ENCODE data around the gene RELN. TPM values are rescaled to one million over a fixed set of nuclear protein-coding genes. Genes with fewer than 3 reads are reported as not detected.
"Not testable (repeated sequence)": the region's sequence is repeated elsewhere in the genome, so short reads cannot be mapped to it uniquely, and the experiment has no call there.

The RELN gene
- total RNA-seq, 1 donor from 2014 or later = not detected

DNA sequence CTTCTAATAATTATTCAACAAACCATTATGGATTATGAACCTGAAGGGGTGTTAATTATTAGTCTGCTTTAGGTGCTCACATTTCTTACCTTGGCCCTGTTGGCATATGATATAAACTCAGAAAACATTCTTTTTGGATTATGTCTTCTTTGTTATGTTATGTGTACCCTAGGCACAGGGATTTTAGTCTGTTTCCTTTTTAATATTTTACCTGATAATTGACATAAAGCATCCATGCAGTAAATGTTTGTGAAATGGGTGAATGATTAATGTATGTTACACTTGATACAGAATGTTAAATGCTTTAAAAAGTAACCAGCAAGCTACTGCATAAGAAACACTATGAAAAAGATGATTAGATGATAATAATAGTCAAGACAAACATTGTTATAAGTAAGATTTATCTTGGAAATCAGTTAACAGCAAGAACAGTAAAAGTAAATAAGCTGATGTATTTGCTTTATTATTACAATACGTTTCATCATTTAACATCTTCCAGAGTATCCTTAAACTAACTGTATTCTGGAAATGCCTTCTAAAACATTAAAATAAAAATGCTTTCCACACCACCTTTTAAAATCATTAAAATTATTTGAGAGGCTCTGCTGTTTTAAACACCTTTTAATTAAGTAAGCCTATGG is 204.7 kb downstream of the RELN start:
- Mint-ChIP-seq H3K27ac (ENCODE audit: unreplicated experiment) (no peak overlapping the region), H3K9me3 (ENCODE audit: low read depth) (peaks cover 10% of the 10 kb centered on the region), H3K4me1 (ENCODE audit: low read depth) (no peaks in the 10 kb centered on the region), H3K27me3 (ENCODE audit: low read depth) (peaks cover 17% of the 10 kb centered on the region), H3K4me3 (ENCODE audit: unreplicated experiment) (no peak overlapping the region), H3K36me3 (ENCODE audit: low read depth) (no peaks in the 10 kb centered on the region)
- TF ChIP-seq, protein P1, sequence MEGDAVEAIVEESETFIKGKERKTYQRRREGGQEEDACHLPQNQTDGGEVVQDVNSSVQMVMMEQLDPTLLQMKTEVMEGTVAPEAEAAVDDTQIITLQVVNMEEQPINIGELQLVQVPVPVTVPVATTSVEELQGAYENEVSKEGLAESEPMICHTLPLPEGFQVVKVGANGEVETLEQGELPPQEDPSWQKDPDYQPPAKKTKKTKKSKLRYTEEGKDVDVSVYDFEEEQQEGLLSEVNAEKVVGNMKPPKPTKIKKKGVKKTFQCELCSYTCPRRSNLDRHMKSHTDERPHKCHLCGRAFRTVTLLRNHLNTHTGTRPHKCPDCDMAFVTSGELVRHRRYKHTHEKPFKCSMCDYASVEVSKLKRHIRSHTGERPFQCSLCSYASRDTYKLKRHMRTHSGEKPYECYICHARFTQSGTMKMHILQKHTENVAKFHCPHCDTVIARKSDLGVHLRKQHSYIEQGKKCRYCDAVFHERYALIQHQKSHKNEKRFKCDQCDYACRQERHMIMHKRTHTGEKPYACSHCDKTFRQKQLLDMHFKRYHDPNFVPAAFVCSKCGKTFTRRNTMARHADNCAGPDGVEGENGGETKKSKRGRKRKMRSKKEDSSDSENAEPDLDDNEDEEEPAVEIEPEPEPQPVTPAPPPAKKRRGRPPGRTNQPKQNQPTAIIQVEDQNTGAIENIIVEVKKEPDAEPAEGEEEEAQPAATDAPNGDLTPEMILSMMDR (IDR thresholded peaks at IDR 0.05) = no peak
- DNase-seq (ENCODE audit: low spot score) = no peak

DNA sequence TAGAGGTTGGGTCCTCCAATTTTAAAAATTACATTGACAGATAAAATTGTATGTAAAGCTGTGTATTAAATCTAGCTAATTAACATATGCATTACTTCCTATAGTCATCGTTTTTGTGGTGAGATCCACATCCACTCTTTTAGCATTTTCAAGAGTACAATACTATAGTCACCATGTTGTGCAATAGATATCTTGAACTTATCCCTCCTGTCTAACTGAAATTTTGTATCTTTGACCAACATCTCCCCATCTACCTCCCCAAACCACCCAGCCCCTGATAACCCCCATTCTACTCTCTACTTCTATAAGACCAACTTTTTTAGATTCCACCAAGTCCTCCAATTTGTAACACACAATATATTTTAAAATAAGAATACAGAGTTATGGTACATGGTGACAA is 208.0 kb downstream of the RELN start:
- TF ChIP-seq, protein P1 (IDR thresholded peaks at IDR 0.05) = no peak
- no peak overlapping the region for H3K4me3 Mint-ChIP-seq (ENCODE audit: unreplicated experiment)
- H3K36me3 Mint-ChIP-seq (ENCODE audit: low read depth) = no peaks in the 10 kb centered on the region
- no peaks in the 10 kb centered on the region for H3K9me3 Mint-ChIP-seq (ENCODE audit: low read depth)
- no peak for DNase-seq (ENCODE audit: low spot score)
- H3K4me1 Mint-ChIP-seq (ENCODE audit: low read depth) = no peaks in the 10 kb centered on the region
- H3K27ac Mint-ChIP-seq (ENCODE audit: unreplicated experiment) = no peak overlapping the region
- peaks cover 11% of the 10 kb centered on the region for H3K27me3 Mint-ChIP-seq (ENCODE audit: low read depth)

DNA sequence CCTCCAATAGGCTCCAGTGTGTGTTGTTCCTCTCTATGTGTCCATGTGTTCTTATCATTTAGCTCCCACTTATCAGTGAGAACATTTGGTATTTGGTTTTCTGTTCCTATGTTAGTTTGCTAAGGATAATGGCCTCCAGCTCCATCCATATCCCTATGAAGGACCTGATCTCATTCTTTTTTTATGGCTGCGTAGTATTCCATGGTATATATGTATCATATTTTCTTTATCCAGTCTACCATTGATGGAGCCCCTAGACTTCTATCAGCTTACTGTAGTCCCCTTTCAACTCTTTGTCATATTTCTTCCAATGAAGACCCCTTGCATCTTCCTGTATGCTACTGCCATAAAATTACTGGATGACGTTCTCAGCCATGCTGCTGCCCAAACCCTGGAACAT is 208.9 kb downstream of the RELN start:
- H3K9me3 Mint-ChIP-seq (ENCODE audit: low read depth); H3K4me3 Mint-ChIP-seq (ENCODE audit: unreplicated experiment); H3K36me3 Mint-ChIP-seq (ENCODE audit: low read depth); DNase-seq (ENCODE audit: low spot score); H3K4me1 Mint-ChIP-seq (ENCODE audit: low read depth); H3K27ac Mint-ChIP-seq (ENCODE audit: unreplicated experiment): not testable (repeated sequence)
- peaks cover 11% of the 10 kb centered on the region for H3K27me3 Mint-ChIP-seq (ENCODE audit: low read depth)

DNA sequence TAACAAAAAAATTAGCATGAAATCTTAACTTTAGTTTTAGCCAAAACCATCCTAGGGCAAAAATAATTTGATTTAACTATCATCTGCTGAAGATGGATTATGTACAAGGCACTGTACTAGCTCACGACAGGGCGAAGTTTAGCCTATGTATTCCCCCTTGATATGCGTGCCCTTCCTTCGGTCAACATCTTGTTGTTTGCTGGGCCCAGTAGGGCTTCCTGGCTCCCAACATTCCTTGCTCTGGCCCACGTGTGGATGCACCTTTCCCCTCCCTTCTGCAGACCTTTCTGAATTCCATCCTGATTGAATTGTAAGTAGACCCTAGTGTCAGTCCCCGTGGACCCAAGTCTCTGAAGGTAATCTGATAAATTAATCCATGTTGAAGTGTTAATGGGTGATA is 212.0 kb downstream of the RELN start:
- Mint-ChIP-seq H3K9me3 (ENCODE audit: low read depth) (no peaks in the 10 kb centered on the region), H3K36me3 (ENCODE audit: low read depth) (no peaks in the 10 kb centered on the region), H3K4me3 (ENCODE audit: unreplicated experiment) (no peak overlapping the region), H3K27ac (ENCODE audit: unreplicated experiment) (no peak overlapping the region), H3K27me3 (ENCODE audit: low read depth) (peaks cover 6% of the 10 kb centered on the region), H3K4me1 (ENCODE audit: low read depth) (no peaks in the 10 kb centered on the region)
- TF ChIP-seq, protein P1 (IDR thresholded peaks at IDR 0.05) = no peak
- DNase-seq (ENCODE audit: low spot score) = no peak

DNA sequence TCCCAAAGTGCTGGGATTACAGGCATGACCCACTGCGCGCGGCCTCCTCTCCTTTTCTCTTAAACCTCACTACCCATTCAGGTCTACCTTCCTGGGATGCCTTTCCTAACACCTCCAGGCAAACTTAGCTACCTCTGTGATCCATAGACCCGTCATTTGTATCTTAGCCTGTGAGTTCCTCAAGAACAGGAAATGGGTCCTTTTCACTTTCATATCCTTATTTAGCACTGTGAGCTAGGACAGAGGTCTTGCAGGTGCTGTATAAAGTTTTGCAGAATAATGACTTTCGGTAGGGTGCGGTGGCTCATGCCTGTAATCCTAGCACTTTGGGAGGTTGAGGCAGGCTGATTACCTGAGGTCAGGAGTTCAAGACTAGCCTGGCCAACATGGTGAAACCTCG is 215.7 kb downstream of the RELN start:
- Mint-ChIP-seq H3K9me3 (ENCODE audit: low read depth) (no peaks in the 10 kb centered on the region), H3K27ac (ENCODE audit: unreplicated experiment) (no peak overlapping the region), H3K36me3 (ENCODE audit: low read depth) (no peaks in the 10 kb centered on the region), H3K4me1 (ENCODE audit: low read depth) (no peaks in the 10 kb centered on the region), H3K4me3 (ENCODE audit: unreplicated experiment) (no peak overlapping the region), H3K27me3 (ENCODE audit: low read depth) (peaks cover 13% of the 10 kb centered on the region)
- DNase-seq (ENCODE audit: low spot score) = no peak
- TF ChIP-seq, protein P1 (IDR thresholded peaks at IDR 0.05) = no peak

DNA sequence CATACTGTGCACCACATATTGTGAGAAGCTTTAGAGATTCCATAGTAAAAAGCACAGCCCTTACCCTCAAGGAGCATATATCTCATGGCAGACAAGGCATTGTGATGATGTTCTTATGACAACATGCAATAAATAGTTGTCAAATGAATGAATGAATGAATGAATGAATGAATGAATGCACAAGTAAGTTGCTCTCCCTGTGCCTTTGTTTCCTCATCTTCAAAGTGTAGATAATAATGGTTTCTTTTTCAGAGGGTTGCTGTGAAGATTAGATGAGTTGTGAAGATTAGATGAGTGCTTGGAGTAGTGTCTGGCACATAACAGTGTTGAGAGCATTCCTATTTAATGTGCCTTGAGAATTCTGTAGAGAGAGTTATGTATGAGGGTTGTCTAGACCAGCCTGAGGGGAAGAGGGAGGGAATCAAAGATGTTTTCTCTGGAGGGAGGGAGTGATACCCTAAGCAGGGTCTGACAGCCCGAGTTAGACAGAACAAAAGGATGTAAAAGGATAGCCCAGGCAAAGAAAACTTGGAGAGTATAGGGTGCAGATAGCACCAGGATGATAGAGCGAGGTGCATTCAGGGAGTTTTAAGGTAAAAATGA is 217.2 kb downstream of the RELN start:
- no peaks in the 10 kb centered on the region for H3K9me3 Mint-ChIP-seq (ENCODE audit: low read depth)
- H3K27me3 Mint-ChIP-seq (ENCODE audit: low read depth) = peaks cover 13% of the 10 kb centered on the region
- no peak for DNase-seq (ENCODE audit: low spot score)
- no peaks in the 10 kb centered on the region for H3K4me1 Mint-ChIP-seq (ENCODE audit: low read depth)
- no peak overlapping the region for H3K27ac Mint-ChIP-seq (ENCODE audit: unreplicated experiment)
- no peak overlapping the region for H3K4me3 Mint-ChIP-seq (ENCODE audit: unreplicated experiment)
- no peaks in the 10 kb centered on the region for H3K36me3 Mint-ChIP-seq (ENCODE audit: low read depth)
- TF ChIP-seq, protein P1 (IDR thresholded peaks at IDR 0.05) = no peak

Data from chondrocyte (in vitro differentiated cells).